Measurements from ENCODE around the gene RPS26. TPM values are rescaled to one million over a fixed set of nuclear protein-coding genes. Genes with fewer than 3 reads are reported as not detected.

RPS26 gene
- total RNA-seq, 1 experiment from 2014 or later: 70.2 TPM

DNA sequence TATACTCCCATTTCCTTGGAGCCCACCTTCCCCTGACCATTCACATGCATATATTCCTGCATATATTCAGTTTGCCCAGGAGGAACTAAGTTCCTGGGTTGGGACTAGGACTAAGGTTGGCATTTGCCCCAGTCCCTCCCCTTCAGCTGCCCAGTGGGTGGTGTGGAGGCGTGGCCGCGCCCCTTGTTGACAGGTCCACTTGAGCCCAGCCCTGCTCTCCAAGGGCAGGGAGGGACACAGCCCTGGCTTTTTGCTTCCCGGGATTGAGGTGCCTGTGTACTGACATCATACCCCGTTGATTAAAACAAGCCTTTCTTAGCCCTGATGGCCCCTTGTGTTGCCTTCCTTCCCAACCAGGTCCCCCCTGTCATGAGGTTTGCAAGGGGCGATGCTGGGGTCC lies 45.5 kb downstream of the RPS26 start:
- DNase-seq (ENCODE audit: low read depth, low spot score) (no peak), ATAC-seq (peak; percentile 44; the same call in 1 of the 2 replicates)
- Histone ChIP-seq H3K9me3 (ENCODE audit: control insufficient read depth in 1 of 2, insufficient read depth in 1 of 2, low read depth in 1 of 2, low read length in 2 of 2) (no peaks in the 10 kb centered on the region), H3K36me3 (ENCODE audit: control insufficient read depth in 1 of 2, insufficient read depth in 2 of 2, low read length in 2 of 2) (peaks cover 10 to 22% of the 10 kb centered on the region in 2 experiments; a peak in 2 of 4 replicates), H3K4me3 (replicated peaks in 1 of 2; ENCODE audit: low read depth in 1 of 2, low read length in 2 of 2) (no peak overlapping the region), H3K9ac (ENCODE audit: low read length) (no peak overlapping the region), H3K4me2 (ENCODE audit: low read length) (no peak overlapping the region), H4K20me1 (ENCODE audit: insufficient read depth) (no peaks in the 10 kb centered on the region), H2AFZ (ENCODE audit: low read depth, low read length, poor library complexity, severe bottlenecking) (no peak overlapping the region), H3K79me2 (ENCODE audit: insufficient read depth, low read length) (no peaks in the 10 kb centered on the region; the same call in 1 of the 2 replicates), H3K27ac (ENCODE audit: low read depth, low read length) (no peak overlapping the region), H3K4me1 (ENCODE audit: control insufficient read depth in 1 of 2, insufficient read depth in 2 of 2, low read length in 2 of 2) (peaks cover 4 to 11% of the 10 kb centered on the region in 2 experiments; a peak in 2 of 4 replicates), H3K9me2 (ENCODE audit: insufficient read depth) (no peaks in the 10 kb centered on the region), H3K27me3 (ENCODE audit: insufficient read depth, low read length) (no peaks in the 10 kb centered on the region)
- ChIA-PET RAD21 (ENCODE audit: low non-redundant PET in 1 of 2, low total read pairs in 2 of 2, uncharacterized antibody in 2 of 2, unreplicated experiment in 2 of 2) (no interaction called here), POLR2A (no interaction called here), CTCF (no interaction called here)
- TF ChIP-seq FOSL1 (IDR thresholded peaks at IDR 0.05; ENCODE audit: low read depth) (no peak), YY1 (IDR thresholded peaks at IDR 0.05; ENCODE audit: extremely low read depth, insufficient replicate concordance, low read depth, low read length) (no peak)
- TF ChIP-seq, protein P1, sequence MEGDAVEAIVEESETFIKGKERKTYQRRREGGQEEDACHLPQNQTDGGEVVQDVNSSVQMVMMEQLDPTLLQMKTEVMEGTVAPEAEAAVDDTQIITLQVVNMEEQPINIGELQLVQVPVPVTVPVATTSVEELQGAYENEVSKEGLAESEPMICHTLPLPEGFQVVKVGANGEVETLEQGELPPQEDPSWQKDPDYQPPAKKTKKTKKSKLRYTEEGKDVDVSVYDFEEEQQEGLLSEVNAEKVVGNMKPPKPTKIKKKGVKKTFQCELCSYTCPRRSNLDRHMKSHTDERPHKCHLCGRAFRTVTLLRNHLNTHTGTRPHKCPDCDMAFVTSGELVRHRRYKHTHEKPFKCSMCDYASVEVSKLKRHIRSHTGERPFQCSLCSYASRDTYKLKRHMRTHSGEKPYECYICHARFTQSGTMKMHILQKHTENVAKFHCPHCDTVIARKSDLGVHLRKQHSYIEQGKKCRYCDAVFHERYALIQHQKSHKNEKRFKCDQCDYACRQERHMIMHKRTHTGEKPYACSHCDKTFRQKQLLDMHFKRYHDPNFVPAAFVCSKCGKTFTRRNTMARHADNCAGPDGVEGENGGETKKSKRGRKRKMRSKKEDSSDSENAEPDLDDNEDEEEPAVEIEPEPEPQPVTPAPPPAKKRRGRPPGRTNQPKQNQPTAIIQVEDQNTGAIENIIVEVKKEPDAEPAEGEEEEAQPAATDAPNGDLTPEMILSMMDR (IDR thresholded peaks at IDR 0.05 in 2 of 3, conservative IDR thresholded peaks at IDR 0.05 in 1 of 3; ENCODE audit: borderline replicate concordance in 1 of 3, insufficient read depth in 1 of 3, low read depth in 2 of 3, low read length in 2 of 3): no peak
- no TSS peak for BruUV-seq (replicated peaks)
- intact Hi-C loops (cut with micrococcal nuclease): no loop called here

Other genes with a start within 250 kb of the RPS26 start
- gene SARNP, start 224.2 kb upstream of the RPS26 start, total RNA-seq (2021; ENCODE audit: unreplicated experiment): 82.4 TPM
- 25.5 TPM for gene ORMDL2, start 223.9 kb upstream of the RPS26 start, total RNA-seq (2021; ENCODE audit: unreplicated experiment)
- 39.2 TPM for gene DNAJC14, start 212.3 kb upstream of the RPS26 start, total RNA-seq (2021; ENCODE audit: unreplicated experiment)
- gene MMP19, start 199.0 kb upstream of the RPS26 start, total RNA-seq (2021; ENCODE audit: unreplicated experiment): 2.3 TPM
- gene PYM1, start 114.0 kb upstream of the RPS26 start, total RNA-seq (2021; ENCODE audit: unreplicated experiment): 24.8 TPM
- gene DGKA, start 110.8 kb upstream of the RPS26 start, total RNA-seq (2021; ENCODE audit: unreplicated experiment): 58.3 TPM
- 5.8 TPM for gene PMEL, start 75.9 kb upstream of the RPS26 start, total RNA-seq (2021; ENCODE audit: unreplicated experiment)
- 90.9 TPM for gene CDK2, start 75.1 kb upstream of the RPS26 start, total RNA-seq (2021; ENCODE audit: unreplicated experiment)
- 44.5 TPM for gene RAB5B, start 67.8 kb upstream of the RPS26 start, total RNA-seq (2021; ENCODE audit: unreplicated experiment)
- 18.0 TPM for gene SUOX, start 44.6 kb upstream of the RPS26 start, total RNA-seq (2021; ENCODE audit: unreplicated experiment)
- 8.5 TPM for gene IKZF4, start 20.9 kb upstream of the RPS26 start, total RNA-seq (2021; ENCODE audit: unreplicated experiment)
- gene ERBB3, start 38.2 kb downstream of the RPS26 start, total RNA-seq (2021; ENCODE audit: unreplicated experiment): 39.7 TPM
- 302 TPM for gene PA2G4, start 62.6 kb downstream of the RPS26 start, total RNA-seq (2021; ENCODE audit: unreplicated experiment)
- 4,327 TPM for gene RPL41, start 74.7 kb downstream of the RPS26 start, total RNA-seq (2021; ENCODE audit: unreplicated experiment)
- 8.7 TPM for gene ZC3H10, start 76.3 kb downstream of the RPS26 start, total RNA-seq (2021; ENCODE audit: unreplicated experiment)
- 80.9 TPM for gene ESYT1, start 86.3 kb downstream of the RPS26 start, total RNA-seq (2021; ENCODE audit: unreplicated experiment)
- gene MYL6B, start 110.7 kb downstream of the RPS26 start, total RNA-seq (2021; ENCODE audit: unreplicated experiment): 94.3 TPM
- 554 TPM for gene MYL6, start 116.4 kb downstream of the RPS26 start, total RNA-seq (2021; ENCODE audit: unreplicated experiment)
- 99.7 TPM for gene SMARCC2, start 147.6 kb downstream of the RPS26 start, total RNA-seq (2021; ENCODE audit: unreplicated experiment)
- gene RNF41, start 180.0 kb downstream of the RPS26 start, total RNA-seq (2021; ENCODE audit: unreplicated experiment): 40.6 TPM
- 52.9 TPM for gene NABP2, start 182.4 kb downstream of the RPS26 start, total RNA-seq (2021; ENCODE audit: unreplicated experiment)
- 0.66 TPM for gene SLC39A5, start 188.1 kb downstream of the RPS26 start, total RNA-seq (2021; ENCODE audit: unreplicated experiment)
- gene ANKRD52, start 216.5 kb downstream of the RPS26 start, total RNA-seq (2021; ENCODE audit: unreplicated experiment): 56.6 TPM
- gene COQ10A, start 225.0 kb downstream of the RPS26 start, total RNA-seq (2021; ENCODE audit: unreplicated experiment): 11.7 TPM

Data from HCT116 (cell line).